ENCODE results near the gene SVIP.

SVIP gene

DNA sequence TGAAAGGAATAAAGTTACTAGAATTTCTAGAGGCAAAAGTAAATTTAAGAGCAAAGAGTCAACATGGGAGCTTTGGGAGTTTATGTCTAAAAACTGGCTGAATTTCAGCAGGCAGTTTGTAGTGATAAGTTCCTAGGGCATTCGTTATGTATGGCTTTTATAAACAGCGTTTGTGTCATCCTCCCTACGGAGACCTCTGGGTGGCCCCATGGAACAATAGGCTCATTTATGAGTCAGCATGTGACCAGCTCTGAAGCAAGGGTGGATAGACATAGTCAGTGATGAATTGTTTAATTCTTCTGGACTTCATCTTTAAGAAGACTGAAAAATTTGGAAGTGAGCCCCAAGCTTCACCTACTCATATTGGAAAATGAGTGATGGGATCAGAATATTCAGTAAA, 37.1 kb downstream of the SVIP start:
- no peak for DNase-seq (ENCODE audit: low read depth)

- no peak for DNase-seq (ENCODE audit: low read depth)
Observed at GRCh38 chr11:22787551-22788162, 41.9 kb downstream of the SVIP start.

- no peak for DNase-seq (ENCODE audit: low read depth)
Observed at GRCh38 chr11:22787055-22787454, 42.5 kb downstream of the SVIP start.

DNA sequence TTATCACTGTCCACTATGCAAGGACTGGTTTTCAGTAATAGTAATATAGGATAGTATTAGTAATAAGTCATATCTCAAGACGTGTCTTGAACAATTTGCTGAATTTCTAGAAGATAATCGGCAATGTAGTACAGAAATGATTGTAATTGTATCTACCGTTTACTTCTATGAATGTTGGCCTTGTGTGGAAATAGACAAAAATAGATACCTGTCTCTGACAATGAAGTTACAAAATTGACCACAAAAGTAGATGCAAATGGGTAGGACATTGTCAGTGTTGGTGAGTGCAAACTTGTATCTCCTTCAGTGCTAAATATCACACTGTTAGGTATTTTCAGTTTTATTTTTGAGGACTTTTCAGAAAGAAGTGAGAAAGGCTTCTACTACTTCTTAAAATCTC, 43.1 kb downstream of the SVIP start:
- no peak for DNase-seq (ENCODE audit: low read depth)

DNA sequence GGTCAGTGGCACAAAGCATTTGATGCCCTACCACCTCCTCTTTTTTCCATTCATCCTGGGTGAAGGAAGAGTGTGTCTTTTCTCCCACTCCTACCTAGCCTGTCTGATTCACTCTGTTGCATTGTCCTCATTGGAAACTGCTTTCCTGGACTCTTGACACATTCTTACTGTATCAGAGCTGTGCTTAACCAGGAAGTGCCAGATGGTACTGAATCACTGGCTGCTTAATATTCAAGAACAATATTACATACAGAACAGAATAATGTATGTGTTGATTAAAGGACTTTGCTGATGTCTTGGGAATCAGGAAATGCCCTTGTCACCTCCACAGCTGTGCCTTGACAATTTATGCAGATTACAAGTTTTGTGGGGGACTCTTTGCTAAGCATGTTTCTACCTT, 44.4 kb downstream of the SVIP start:
- no peak for DNase-seq (ENCODE audit: low read depth)

- no peak for DNase-seq (ENCODE audit: low read depth)
Observed at GRCh38 chr11:22780952-22781593, 48.5 kb downstream of the SVIP start.

- DNase-seq (ENCODE audit: low read depth): no peak
Observed at GRCh38 chr11:22779850-22780249, 49.8 kb downstream of the SVIP start.

DNA sequence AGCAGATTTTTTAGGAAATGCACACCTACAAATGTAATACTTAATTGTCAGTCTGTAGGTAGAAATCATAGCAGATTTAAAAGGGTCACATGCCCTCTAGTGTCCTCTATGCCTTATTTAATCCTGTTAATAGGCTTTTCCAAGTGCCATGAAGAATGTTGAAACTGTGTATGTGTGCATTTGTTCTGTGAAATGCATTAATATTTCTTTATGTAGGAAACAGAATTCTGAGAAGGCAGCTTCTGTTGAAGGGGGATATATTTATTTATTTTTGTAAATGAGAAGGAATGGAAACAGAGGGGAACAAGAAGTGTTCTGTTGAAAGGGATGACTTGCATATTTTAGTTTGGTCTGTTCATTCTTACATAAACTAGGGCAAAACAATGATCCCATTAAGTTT, 51.0 kb downstream of the SVIP start:
- DNase-seq (ENCODE audit: low read depth): no peak

GRCh38 chr11:22775248-22775647, 54.4 kb downstream of the SVIP start:
- DNase-seq (ENCODE audit: low read depth): no peak

DNA sequence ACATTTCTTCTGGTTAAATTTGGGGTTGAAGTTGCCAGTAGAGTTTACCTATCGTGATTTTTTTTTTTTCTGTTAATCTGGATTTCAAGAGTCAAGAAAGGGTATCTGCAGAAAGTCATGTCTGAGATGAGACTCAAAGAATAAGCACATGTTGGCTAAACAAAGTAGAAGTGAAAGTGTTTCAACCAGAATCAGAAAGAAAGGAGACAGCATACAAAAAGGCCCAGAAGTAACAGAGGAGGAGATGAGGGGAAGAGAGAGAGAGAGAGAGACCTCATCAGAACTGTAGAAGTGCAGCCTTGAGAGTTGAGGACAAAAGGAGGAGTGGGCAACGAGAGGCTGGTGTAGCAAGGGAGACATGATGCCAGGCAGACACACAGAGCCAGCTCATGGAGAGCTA, 54.9 kb downstream of the SVIP start:
- no peak for DNase-seq (ENCODE audit: low read depth)

DNA sequence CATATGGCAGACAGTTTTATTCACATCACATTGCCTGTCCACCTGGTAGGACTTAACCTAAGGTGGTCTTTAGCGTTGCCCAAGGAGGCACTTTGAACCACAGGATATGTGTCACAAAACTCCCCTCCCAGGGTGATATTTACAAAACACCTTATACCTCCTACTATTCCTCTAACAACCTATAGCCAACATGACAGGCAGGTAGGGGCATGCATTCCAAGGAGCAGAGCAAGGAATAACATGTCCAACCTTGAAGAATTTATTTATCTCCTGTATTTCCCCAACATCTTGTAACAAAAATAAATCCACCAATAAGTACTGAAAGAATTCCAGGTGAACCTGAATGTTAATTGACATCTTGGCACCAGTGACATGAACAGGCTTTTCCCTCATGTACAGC, 60.5 kb downstream of the SVIP start:
- DNase-seq (ENCODE audit: low read depth): no peak

All from stimulated activated CD8-positive, alpha-beta memory T cell treated with anti-CD3 and anti-CD28 coated beads, Interleukin-4, amount 100 ng/mL, for 24 hours (primary cell).